ENCODE results near the gene ZNF792.
"Not testable (repeated sequence)": the region's sequence is repeated elsewhere in the genome, so short reads cannot be mapped to it uniquely, and the experiment has no call there.

Gene ZNF792

DNA sequence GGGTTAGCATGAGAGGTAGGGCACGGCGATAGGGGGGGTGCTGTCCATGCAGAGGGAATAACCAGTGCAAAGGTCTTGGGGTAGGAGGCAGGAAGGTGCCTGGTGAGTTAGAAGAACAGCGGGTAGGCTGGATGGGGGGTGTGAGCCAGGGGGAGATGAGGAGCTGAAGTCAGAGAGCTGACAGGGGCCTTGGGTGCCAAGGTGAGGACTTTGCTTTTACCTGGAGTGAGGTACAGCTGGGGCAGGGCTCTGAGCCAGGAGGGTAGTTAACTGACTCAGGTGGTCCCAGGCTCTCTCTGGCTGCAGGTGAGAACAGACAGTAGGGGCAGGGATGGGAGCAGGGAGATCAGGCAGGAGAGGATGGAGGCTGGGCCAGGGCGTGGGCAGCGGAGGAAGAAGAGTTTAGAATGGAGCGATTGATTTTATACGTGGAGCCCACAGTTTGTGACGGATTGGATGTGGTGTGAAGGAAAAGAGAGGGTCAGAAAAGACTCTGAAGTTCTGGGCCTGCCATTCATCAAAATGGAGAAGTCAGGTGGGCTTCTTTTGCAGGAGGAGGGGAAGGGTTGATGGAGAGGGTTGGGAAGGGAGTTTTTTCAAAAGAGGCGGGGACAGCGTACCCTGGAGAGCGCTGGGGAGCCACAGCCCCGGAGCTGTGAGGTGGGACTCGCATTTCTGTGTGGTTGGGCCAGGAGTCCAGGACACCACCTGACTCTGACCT lies 34.9 kb upstream of the ZNF792 start:
- no peak for DNase-seq

GRCh38 chr19:34998224-34998623 lies 34.2 kb upstream of the ZNF792 start:
- not testable (repeated sequence) for DNase-seq

GRCh38 chr19:34997071-34997617 lies 33.1 kb upstream of the ZNF792 start:
- DNase-seq = no peak

- no peak for DNase-seq
Observed at GRCh38 chr19:34995551-34995950, 31.5 kb upstream of the ZNF792 start.

GRCh38 chr19:34994643-34995541 lies 30.9 kb upstream of the ZNF792 start:
- DNase-seq = no peak

GRCh38 chr19:34994286-34994642 lies 30.2 kb upstream of the ZNF792 start:
- DNase-seq = no peak

- not testable (repeated sequence) for DNase-seq
Observed at GRCh38 chr19:34992582-34992981, 28.6 kb upstream of the ZNF792 start.

DNA sequence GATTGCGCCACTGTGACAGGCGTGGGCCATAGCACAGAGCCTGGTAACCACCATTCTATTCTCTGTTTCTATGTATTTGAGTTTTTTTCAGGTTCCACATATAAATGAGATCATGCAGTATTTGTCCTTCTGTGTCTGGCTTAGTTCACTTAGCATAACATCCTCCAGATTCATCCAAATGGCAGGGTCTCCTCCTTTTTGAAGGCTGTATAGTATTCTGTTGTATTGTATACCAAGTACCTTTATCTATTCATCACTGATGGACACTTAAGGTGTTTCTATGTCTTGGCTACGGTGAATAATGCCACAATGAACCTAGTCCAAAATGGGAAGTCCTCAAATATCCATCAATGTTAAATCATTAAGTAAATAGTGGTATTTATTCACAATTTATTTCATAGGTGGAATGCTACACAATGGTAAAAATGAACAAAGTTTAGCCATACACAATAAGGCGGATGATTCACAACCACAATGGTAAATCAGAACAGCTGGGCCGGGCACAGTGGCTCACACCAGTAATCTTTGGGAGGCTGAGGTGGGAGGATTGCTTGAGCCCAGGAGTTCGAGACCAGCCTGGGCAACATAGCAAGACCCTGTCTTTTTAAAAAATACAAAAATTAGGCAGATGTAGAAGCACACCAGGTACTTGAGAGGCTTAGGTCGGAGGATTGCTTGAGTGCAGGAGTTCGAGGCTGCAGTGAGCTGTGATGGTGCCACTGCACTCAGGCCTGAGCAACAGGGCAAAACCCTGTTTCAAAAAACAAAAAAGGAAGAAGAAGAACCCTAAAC lies 27.7 kb upstream of the ZNF792 start:
- no peak for DNase-seq

DNA sequence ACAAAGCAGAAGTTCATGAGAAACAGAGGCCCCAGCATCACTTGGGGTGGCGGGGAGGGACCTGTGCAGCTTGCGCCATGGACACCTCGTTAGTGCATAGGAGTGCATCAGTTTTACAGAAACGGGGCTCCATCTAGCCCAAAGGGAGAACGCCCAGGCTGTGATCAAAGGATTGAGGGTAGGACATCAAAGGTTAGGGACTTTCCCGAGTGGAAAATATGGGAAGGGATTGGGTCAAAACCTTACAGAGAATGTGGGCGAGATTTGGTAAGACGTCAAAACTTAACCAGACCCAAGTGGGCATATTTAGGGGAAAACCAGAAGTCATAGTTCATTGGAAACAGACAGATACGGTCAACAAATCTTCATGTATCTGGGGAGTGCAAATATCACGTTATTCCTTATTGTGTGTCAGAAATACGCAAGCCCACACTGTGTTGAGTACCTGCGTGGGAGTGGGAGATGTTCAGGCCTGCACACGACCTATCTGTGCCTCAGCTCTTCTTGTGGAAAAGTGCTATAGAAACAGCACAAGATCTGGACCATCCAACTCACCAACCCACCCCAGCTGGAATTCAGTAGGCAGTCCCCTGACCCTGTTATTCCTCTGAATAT lies 26.7 kb upstream of the ZNF792 start:
- DNase-seq = no peak

DNA sequence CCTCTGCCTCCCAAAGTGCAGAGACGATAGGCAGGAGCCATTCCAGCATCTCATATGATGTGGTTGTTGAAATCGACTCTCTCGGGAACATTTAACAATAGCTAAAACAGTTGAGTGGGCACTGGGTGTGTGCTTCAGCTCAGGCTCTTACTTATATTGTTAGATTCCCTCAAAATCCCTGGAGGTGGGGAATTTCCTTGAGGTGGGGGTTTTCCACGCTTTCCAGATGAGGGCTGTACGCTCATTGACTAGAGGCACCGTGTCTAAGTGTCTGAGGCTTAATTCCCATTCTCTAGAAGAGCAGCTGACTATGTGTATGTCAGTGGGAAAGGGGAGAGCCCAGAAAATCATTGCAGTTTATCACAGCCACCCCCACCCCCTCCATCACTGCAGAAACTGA lies 25.3 kb upstream of the ZNF792 start:
- DNase-seq = no peak

GRCh38 chr19:34988119-34988518 lies 24.1 kb upstream of the ZNF792 start:
- no peak for DNase-seq

GRCh38 chr19:34985249-34986022 lies 21.4 kb upstream of the ZNF792 start:
- no peak for DNase-seq

- no peak for DNase-seq
Observed at GRCh38 chr19:34984287-34984686, 20.3 kb upstream of the ZNF792 start.

DNA sequence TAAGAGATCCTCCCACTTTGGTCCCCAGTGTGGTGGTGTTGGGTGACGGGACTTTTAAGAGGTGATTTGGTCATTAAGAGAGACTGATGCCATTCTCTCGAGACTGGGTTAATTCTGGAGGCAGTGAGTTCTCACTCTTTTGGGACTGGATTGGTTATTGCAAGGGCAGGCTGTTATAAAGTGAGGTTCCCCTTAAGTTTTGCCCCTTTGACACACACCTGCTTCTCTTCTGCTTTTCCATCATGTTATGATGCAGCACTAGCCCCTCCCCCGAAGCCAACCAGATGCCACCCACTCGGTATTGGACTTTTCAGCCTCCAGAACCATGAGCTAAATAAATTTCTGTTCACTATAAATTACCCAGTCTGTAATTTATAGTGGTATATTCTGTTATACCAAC lies 19.8 kb upstream of the ZNF792 start:
- no peak for DNase-seq

DNA sequence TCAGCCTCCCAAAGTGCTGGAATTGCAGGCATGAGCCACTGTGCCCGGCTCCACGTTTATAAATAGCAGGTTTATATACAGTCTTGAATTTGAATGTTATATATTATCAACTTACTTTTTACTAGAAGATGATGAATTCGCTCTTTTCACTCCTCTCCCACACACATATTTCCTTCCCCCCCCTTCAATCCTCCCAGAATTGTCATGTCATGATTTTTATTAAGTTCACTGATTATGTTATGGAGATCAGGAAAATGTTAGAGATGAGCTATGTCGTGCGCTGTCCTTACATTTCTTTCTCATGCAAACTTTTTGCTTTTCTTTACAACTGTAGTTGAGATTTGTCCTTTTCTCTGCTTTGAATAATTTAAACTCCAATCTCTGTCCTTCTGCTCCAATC lies 18.2 kb upstream of the ZNF792 start:
- DNase-seq = no peak

DNA sequence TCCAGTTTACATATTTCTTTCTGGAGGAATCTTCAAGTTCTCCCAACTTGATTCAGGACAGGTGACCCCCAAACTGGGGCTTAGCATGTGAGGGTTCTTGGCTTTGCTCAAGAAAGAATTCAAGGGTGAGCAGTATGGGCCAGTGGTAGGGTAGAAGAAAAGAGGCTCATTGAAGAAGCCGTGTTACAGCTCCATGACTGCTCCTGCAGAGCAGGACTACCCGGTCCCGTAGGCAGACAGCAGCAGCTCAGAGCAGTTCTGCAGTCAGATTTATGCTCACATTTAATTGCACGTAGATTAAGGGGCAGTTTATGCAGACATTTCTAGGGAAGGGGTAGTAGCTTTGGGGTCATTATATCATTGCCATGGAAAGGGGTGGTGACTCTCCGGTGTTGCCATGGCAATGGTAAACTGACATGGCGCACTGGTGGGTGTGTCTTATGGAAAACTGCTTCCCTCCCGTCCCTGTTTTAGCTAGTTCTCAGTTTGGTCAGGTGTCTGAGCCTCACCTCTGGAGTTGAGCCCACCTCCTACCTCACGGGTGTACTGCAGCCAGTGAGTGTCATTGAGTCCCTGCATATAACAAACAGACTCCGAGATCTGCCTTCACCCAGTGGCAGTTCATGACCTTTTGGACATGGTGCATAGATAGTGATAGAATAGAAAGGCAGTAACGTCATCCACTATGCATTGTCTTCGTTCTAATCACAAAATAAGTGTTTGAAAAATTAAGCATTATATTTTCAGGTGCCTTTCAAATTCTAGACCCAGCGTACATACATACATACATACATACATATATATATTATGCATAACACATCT lies 16.0 kb upstream of the ZNF792 start:
- no peak for DNase-seq

DNA sequence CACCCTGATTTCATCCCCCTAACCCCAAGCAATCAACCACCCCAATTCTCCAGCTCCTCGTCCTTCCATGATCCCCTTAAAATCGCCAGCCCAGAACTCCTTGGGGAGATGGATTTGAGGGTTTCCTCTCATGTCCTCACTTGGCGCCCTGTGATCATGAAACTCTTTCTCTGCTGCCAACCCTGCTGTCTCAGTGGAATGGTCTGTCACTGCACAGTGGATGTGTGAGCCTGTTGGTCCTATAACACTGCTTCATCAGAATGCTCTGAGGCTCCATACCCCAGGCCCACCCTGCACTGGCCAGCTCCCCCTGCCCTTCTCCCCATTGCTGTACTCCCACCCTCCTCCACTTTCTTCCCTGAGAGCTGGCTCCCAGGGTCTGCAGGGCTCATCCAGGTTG lies 12.6 kb upstream of the ZNF792 start:
- no peak for DNase-seq

- DNase-seq = no peak
Observed at GRCh38 chr19:34975056-34975455, 11.0 kb upstream of the ZNF792 start.

GRCh38 chr19:34974646-34975045 lies 10.6 kb upstream of the ZNF792 start:
- no peak for DNase-seq

- no peak for DNase-seq
Observed at GRCh38 chr19:34972163-34972705, 8.2 kb upstream of the ZNF792 start.

Data from T-helper 9 cell (primary cell).